HEK293 (cell line): ENCODE data around the gene ICAM3.

ENCODE experiments used
- CTCF ChIA-PET: fragments of 350-600 bp; formaldehyde crosslinking; extraction: SDS; loops from one replicate; lab custom pipeline; 2021; ENCODE audit warnings: antibody characterized with exemption; lab: Yijun Ruan, JAX
- POLR2A ChIA-PET: fragments of 300-600 bp; formaldehyde crosslinking; extraction: SDS; loops from one replicate; lab custom pipeline; 2020; ENCODE audit warnings: antibody characterized with exemption, inconsistent platforms; lab: Yijun Ruan, JAX
- H3K27ac ChIP-seq: fragments of 200-500 bp; sonication (Bioruptor generic); 2 replicates; pipeline ENCODE4 v1.5.1; 2014; ENCODE audit warnings: low read depth, low read length, control low read depth, inconsistent platforms; ENCODE audit errors: extremely low read depth
- H3K36me3 ChIP-seq, 2 experiments: fragments of 200-500 bp in 1 of 2; sonication (Bioruptor generic) in 1 of 2; 1 replicate in 1 of 2; 2 replicates in 1 of 2; pipeline ENCODE4 v1.5.1; 2014 to 2017; ENCODE audit warnings: inconsistent platforms in 2 of 2, low read length in 2 of 2; ENCODE audit not compliant: control insufficient read depth in 2 of 2, insufficient read depth in 1 of 2
- H3K4me1 ChIP-seq: fragments of 200-500 bp; sonication (Bioruptor generic); 2 replicates; pipeline ENCODE4 v1.5.1; 2014; ENCODE audit warnings: mild to moderate bottlenecking, low read length, inconsistent platforms; ENCODE audit not compliant: control insufficient read depth, insufficient read depth
- H3K4me3 ChIP-seq: 2 replicates; pipeline ENCODE4 v1.5.1; 2011; ENCODE audit warnings: low read depth, mild to moderate bottlenecking, control low read depth, low read length, moderate library complexity
- H3K9me3 ChIP-seq: fragments of 200-500 bp; sonication (Bioruptor generic); 2 replicates; pipeline ENCODE4 v1.5.1; 2014; ENCODE audit warnings: low read depth, low read length, inconsistent platforms; ENCODE audit not compliant: control insufficient read depth, insufficient read depth
- EGR2 ChIP-seq: fragments of 450-650 bp; formaldehyde crosslinking; IDR thresholded peaks from 2 replicates; pipeline ENCODE4 v1.5.1; 2016; ENCODE audit warnings: low read depth, missing biosample characterization, missing genetic modification characterization
- SCRT2 ChIP-seq: fragments of 450-650 bp; formaldehyde crosslinking; IDR thresholded peaks from 2 replicates; pipeline ENCODE4 v1.5.1; 2016; ENCODE audit warnings: missing biosample characterization, missing genetic modification characterization
- SETDB1 ChIP-seq: IDR thresholded peaks from one replicate; pipeline ENCODE4 v1.6.1; 2017; ENCODE audit warnings: mild to moderate bottlenecking, low read length, moderate library complexity, mixed read lengths; ENCODE audit not compliant: insufficient read length
- ZBTB20 ChIP-seq: fragments of 450-650 bp; formaldehyde crosslinking; IDR thresholded peaks from 2 replicates; pipeline ENCODE4 v1.5.1; 2016; ENCODE audit warnings: missing biosample characterization, missing genetic modification characterization
- ZBTB8A ChIP-seq: fragments of 450-650 bp; formaldehyde crosslinking; IDR thresholded peaks from 2 replicates; pipeline ENCODE4 v1.5.1; 2016; ENCODE audit warnings: missing biosample characterization, missing genetic modification characterization
- ZFP3 ChIP-seq: fragments of 450-650 bp; formaldehyde crosslinking; IDR thresholded peaks from 2 replicates; pipeline ENCODE4 v1.5.1; 2016; ENCODE audit warnings: low read depth, missing biosample characterization, missing genetic modification characterization
- ZFP37 ChIP-seq: fragments of 450-650 bp; formaldehyde crosslinking; IDR thresholded peaks from 2 replicates; pipeline ENCODE4 v1.5.1; 2016; ENCODE audit warnings: missing biosample characterization, missing genetic modification characterization
- ZNF211 ChIP-seq: fragments of 450-650 bp; formaldehyde crosslinking; IDR thresholded peaks from 2 replicates; pipeline ENCODE4 v1.5.1; 2016; ENCODE audit warnings: low read depth, missing biosample characterization, missing genetic modification characterization
- ZNF423 ChIP-seq: fragments of 450-650 bp; formaldehyde crosslinking; IDR thresholded peaks from 2 replicates; pipeline ENCODE4 v1.5.1; 2016; ENCODE audit warnings: missing biosample characterization, missing genetic modification characterization
- ZNF549 ChIP-seq: fragments of 450-650 bp; IDR thresholded peaks from 2 replicates; pipeline ENCODE4 v1.5.1; 2018; ENCODE audit warnings: missing biosample characterization, missing genetic modification characterization, mild to moderate bottlenecking, inconsistent platforms, moderate library complexity
- ZNF610 ChIP-seq: fragments of 450-650 bp; formaldehyde crosslinking; IDR thresholded peaks from 2 replicates; pipeline ENCODE4 v1.5.1; 2016; ENCODE audit warnings: missing biosample characterization, missing genetic modification characterization, borderline replicate concordance
- ZNF658 ChIP-seq: fragments of 450-650 bp; formaldehyde crosslinking; IDR thresholded peaks from 2 replicates; pipeline ENCODE4; 2016; ENCODE audit warnings: missing biosample characterization, missing genetic modification characterization
- TF ChIP-seq, protein P1 (sequence below): fragments of 450-650 bp; formaldehyde crosslinking; IDR thresholded peaks from 2 replicates; pipeline ENCODE4 v1.5.1; 2016; ENCODE audit warnings: missing biosample characterization, missing genetic modification characterization
- TF ChIP-seq, protein P2 (sequence below): fragments of 450-650 bp; formaldehyde crosslinking; IDR thresholded peaks from 2 replicates; pipeline ENCODE4 v1.5.1; 2016; ENCODE audit warnings: missing biosample characterization, missing genetic modification characterization
- TF ChIP-seq, protein P3 (sequence below): fragments of 450-650 bp; formaldehyde crosslinking; IDR thresholded peaks from 2 replicates; pipeline ENCODE4 v1.5.0; 2017; ENCODE audit warnings: missing biosample characterization, missing genetic modification characterization, borderline replicate concordance
- TF ChIP-seq, protein P4 (sequence below): fragments of 450-650 bp; formaldehyde crosslinking; IDR thresholded peaks from 2 replicates; pipeline ENCODE4 v1.5.1; 2016; ENCODE audit warnings: missing biosample characterization, missing genetic modification characterization
- TF ChIP-seq, protein P5 (sequence below): fragments of 450-650 bp; IDR thresholded peaks from 2 replicates; pipeline ENCODE4 v1.5.1; 2018; ENCODE audit warnings: missing biosample characterization, missing genetic modification characterization
- TF ChIP-seq, protein P6 (sequence below): fragments of 450-650 bp; formaldehyde crosslinking; IDR thresholded peaks from 2 replicates; pipeline ENCODE4 v1.5.1; 2016; ENCODE audit warnings: missing biosample characterization, missing genetic modification characterization
- TF ChIP-seq, protein P7 (sequence below): fragments of 450-650 bp; formaldehyde crosslinking; IDR thresholded peaks from 2 replicates; pipeline ENCODE4 v1.5.1; 2016; ENCODE audit warnings: missing biosample characterization, missing genetic modification characterization

The ICAM3 gene

DNA sequence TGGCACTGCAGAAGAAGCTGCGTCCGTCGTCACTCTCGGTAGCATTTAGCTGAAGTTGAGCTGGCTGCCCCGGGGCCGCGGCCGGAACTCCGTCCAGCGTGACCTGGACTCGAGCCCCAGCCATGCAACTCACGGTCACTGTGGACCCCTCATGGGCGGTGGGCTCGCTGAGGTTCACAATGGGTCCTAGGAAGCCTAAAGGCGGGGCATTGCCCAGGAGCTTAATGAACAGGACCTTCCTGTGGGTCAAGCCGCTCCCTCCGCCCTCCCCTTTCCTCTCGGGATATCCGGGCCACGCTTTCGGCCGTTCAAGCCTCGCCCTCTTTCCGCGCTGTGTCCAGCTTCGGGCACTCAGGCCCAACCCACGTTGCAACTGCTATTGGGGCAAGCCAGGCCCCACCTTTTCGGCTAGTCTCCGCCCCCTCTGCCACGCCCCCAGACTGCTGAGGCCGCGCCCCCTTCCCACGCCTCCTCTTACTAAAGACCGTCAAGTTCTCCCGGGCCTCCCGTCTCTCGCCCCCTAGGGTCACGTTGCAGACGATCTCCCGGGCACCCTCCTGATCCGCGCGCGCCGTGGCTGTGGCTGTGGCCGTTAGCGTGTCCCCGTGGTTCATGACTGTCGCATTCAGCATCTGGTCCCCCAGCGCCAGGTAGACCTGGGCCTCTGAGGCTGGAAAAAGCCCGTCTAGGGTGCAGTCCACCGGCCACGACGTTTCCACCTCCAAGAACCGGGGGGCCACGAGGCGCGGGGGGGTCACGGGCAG is 4.7 kb downstream of the ICAM3 start:
- H3K4me3 ChIP-seq: peak overlapping the region; percentile 92
- ChIA-PET CTCF (interaction anchor here (0.6 to 2.8 kb wide), 9 partner anchors 11 to 409 kb away, joined by 3 to 19 read pairs (median 5); no protein-coding TSS in a partner anchor), POLR2A (interaction anchor here (0.6 to 2.9 kb wide), 12 partner anchors 9 to 781 kb away, joined by 3 to 32 read pairs (median 6); partner anchors contain the start of genes FDX2, ICAM5 and TYK2)
- H3K27ac ChIP-seq: no peak overlapping the region
- H3K36me3 ChIP-seq: peaks cover 3 to 22% of the 10 kb centered on the region in 2 experiments; a peak in 2 of 3 replicates
- no peaks in the 10 kb centered on the region for H3K4me1 ChIP-seq
- no peaks in the 10 kb centered on the region for H3K9me3 ChIP-seq
- TF ChIP-seq ZNF211 (tag by site-specific recombination) (no peak), ZBTB8A (peak; percentile 58), ZNF610 (tag by site-specific recombination) (no peak), ZNF423 (tag by site-specific recombination) (no peak), SCRT2 (tag by site-specific recombination) (no peak), SETDB1 (no peak), ZFP3 (tag by site-specific recombination) (no peak), EGR2 (tag by site-specific recombination) (peak; percentile 90), ZBTB20 (tag by site-specific recombination) (no peak; the same call in 1 of the 2 replicates), ZFP37 (no peak), ZNF658 (tag by site-specific recombination) (no peak), ZNF549 (tag by site-specific recombination) (no peak)
- TF ChIP-seq, protein P1, sequence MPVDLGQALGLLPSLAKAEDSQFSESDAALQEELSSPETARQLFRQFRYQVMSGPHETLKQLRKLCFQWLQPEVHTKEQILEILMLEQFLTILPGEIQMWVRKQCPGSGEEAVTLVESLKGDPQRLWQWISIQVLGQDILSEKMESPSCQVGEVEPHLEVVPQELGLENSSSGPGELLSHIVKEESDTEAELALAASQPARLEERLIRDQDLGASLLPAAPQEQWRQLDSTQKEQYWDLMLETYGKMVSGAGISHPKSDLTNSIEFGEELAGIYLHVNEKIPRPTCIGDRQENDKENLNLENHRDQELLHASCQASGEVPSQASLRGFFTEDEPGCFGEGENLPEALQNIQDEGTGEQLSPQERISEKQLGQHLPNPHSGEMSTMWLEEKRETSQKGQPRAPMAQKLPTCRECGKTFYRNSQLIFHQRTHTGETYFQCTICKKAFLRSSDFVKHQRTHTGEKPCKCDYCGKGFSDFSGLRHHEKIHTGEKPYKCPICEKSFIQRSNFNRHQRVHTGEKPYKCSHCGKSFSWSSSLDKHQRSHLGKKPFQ (tag by site-specific recombination): no peak
- TF ChIP-seq, protein P2, sequence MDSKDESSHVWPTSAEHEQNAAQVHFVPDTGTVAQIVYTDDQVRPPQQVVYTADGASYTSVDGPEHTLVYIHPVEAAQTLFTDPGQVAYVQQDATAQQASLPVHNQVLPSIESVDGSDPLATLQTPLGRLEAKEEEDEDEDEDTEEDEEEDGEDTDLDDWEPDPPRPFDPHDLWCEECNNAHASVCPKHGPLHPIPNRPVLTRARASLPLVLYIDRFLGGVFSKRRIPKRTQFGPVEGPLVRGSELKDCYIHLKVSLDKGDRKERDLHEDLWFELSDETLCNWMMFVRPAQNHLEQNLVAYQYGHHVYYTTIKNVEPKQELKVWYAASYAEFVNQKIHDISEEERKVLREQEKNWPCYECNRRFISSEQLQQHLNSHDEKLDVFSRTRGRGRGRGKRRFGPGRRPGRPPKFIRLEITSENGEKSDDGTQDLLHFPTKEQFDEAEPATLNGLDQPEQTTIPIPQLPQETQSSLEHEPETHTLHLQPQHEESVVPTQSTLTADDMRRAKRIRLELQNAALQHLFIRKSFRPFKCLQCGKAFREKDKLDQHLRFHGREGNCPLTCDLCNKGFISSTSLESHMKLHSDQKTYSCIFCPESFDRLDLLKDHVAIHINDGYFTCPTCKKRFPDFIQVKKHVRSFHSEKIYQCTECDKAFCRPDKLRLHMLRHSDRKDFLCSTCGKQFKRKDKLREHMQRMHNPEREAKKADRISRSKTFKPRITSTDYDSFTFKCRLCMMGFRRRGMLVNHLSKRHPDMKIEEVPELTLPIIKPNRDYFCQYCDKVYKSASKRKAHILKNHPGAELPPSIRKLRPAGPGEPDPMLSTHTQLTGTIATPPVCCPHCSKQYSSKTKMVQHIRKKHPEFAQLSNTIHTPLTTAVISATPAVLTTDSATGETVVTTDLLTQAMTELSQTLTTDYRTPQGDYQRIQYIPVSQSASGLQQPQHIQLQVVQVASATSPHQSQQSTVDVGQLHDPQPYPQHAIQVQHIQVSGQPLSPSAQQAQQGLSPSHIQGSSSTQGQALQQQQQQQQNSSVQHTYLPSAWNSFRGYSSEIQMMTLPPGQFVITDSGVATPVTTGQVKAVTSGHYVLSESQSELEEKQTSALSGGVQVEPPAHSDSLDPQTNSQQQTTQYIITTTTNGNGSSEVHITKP (tag by site-specific recombination): peak; percentile 86
- TF ChIP-seq, protein P3, sequence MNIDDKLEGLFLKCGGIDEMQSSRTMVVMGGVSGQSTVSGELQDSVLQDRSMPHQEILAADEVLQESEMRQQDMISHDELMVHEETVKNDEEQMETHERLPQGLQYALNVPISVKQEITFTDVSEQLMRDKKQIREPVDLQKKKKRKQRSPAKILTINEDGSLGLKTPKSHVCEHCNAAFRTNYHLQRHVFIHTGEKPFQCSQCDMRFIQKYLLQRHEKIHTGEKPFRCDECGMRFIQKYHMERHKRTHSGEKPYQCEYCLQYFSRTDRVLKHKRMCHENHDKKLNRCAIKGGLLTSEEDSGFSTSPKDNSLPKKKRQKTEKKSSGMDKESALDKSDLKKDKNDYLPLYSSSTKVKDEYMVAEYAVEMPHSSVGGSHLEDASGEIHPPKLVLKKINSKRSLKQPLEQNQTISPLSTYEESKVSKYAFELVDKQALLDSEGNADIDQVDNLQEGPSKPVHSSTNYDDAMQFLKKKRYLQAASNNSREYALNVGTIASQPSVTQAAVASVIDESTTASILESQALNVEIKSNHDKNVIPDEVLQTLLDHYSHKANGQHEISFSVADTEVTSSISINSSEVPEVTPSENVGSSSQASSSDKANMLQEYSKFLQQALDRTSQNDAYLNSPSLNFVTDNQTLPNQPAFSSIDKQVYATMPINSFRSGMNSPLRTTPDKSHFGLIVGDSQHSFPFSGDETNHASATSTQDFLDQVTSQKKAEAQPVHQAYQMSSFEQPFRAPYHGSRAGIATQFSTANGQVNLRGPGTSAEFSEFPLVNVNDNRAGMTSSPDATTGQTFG (tag by site-specific recombination): no peak
- TF ChIP-seq, protein P4, sequence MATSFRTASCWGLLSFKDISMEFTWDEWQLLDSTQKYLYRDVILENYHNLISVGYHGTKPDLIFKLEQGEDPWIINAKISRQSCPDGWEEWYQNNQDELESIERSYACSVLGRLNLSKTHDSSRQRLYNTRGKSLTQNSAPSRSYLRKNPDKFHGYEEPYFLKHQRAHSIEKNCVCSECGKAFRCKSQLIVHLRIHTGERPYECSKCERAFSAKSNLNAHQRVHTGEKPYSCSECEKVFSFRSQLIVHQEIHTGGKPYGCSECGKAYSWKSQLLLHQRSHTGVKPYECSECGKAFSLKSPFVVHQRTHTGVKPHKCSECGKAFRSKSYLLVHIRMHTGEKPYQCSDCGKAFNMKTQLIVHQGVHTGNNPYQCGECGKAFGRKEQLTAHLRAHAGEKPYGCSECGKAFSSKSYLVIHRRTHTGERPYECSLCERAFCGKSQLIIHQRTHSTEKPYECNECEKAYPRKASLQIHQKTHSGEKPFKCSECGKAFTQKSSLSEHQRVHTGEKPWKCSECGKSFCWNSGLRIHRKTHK (tag by site-specific recombination): no peak
- TF ChIP-seq, protein P5, sequence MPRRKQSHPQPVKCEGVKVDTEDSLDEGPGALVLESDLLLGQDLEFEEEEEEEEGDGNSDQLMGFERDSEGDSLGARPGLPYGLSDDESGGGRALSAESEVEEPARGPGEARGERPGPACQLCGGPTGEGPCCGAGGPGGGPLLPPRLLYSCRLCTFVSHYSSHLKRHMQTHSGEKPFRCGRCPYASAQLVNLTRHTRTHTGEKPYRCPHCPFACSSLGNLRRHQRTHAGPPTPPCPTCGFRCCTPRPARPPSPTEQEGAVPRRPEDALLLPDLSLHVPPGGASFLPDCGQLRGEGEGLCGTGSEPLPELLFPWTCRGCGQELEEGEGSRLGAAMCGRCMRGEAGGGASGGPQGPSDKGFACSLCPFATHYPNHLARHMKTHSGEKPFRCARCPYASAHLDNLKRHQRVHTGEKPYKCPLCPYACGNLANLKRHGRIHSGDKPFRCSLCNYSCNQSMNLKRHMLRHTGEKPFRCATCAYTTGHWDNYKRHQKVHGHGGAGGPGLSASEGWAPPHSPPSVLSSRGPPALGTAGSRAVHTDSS (tag by site-specific recombination): no peak
- TF ChIP-seq, protein P6, sequence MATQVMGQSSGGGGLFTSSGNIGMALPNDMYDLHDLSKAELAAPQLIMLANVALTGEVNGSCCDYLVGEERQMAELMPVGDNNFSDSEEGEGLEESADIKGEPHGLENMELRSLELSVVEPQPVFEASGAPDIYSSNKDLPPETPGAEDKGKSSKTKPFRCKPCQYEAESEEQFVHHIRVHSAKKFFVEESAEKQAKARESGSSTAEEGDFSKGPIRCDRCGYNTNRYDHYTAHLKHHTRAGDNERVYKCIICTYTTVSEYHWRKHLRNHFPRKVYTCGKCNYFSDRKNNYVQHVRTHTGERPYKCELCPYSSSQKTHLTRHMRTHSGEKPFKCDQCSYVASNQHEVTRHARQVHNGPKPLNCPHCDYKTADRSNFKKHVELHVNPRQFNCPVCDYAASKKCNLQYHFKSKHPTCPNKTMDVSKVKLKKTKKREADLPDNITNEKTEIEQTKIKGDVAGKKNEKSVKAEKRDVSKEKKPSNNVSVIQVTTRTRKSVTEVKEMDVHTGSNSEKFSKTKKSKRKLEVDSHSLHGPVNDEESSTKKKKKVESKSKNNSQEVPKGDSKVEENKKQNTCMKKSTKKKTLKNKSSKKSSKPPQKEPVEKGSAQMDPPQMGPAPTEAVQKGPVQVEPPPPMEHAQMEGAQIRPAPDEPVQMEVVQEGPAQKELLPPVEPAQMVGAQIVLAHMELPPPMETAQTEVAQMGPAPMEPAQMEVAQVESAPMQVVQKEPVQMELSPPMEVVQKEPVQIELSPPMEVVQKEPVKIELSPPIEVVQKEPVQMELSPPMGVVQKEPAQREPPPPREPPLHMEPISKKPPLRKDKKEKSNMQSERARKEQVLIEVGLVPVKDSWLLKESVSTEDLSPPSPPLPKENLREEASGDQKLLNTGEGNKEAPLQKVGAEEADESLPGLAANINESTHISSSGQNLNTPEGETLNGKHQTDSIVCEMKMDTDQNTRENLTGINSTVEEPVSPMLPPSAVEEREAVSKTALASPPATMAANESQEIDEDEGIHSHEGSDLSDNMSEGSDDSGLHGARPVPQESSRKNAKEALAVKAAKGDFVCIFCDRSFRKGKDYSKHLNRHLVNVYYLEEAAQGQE (tag by site-specific recombination): no peak
- TF ChIP-seq, protein P7, sequence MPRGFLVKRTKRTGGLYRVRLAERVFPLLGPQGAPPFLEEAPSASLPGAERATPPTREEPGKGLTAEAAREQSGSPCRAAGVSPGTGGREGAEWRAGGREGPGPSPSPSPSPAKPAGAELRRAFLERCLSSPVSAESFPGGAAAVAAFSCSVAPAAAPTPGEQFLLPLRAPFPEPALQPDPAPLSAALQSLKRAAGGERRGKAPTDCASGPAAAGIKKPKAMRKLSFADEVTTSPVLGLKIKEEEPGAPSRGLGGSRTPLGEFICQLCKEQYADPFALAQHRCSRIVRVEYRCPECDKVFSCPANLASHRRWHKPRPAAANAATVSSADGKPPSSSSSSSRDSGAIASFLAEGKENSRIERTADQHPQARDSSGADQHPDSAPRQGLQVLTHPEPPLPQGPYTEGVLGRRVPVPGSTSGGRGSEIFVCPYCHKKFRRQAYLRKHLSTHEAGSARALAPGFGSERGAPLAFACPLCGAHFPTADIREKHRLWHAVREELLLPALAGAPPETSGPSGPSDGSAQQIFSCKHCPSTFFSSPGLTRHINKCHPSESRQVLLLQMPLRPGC (tag by site-specific recombination): no peak
